AG10803 (cell line): ENCODE results near the gene ATG5.
A peak's percentile ranks its signal among the peaks of the same experiment; 100 is the strongest.
"Not testable (repeated sequence)": the region's sequence is repeated elsewhere in the genome, so short reads cannot be mapped to it uniquely, and the experiment has no call there.

Experiments used
- DNase-seq: peaks from one replicate; pipeline ENCODE4 v3.0.0; 2010; ENCODE audit warnings: low read depth
- H3K4me3 ChIP-seq: 2 replicates; pipeline ENCODE4 v1.5.1; 2011; ENCODE audit warnings: mild to moderate bottlenecking, low read length, control low read depth
- CTCF ChIP-seq: conservative IDR thresholded peaks from 2 replicates; pipeline ENCODE4 v1.5.1; 2011; ENCODE audit warnings: mild to moderate bottlenecking, low read length, control low read depth, inconsistent platforms

Gene ATG5

GRCh38 chr6:106159531-106159940 is 166.0 kb downstream of the ATG5 start:
- no peak for TF ChIP-seq CTCF
- H3K4me3 ChIP-seq, result no peak overlapping the region
- DNase-seq, result peak; percentile 97

GRCh38 chr6:106158816-106159215 is 166.7 kb downstream of the ATG5 start:
- no peak for TF ChIP-seq CTCF
- peak; percentile 72 for DNase-seq
- no peak overlapping the region for H3K4me3 ChIP-seq

GRCh38 chr6:106156863-106157262 is 168.7 kb downstream of the ATG5 start:
- no peak for TF ChIP-seq CTCF
- H3K4me3 ChIP-seq, result no peak overlapping the region
- DNase-seq, result no peak

- TF ChIP-seq CTCF, result no peak
- no peak for DNase-seq
- no peak overlapping the region for H3K4me3 ChIP-seq
Measured at GRCh38 chr6:106156413-106156812, 169.1 kb downstream of the ATG5 start.

- TF ChIP-seq CTCF, result peak; percentile 28; the same call in 1 of the 2 replicates
- peak; percentile 86 for DNase-seq
- H3K4me3 ChIP-seq, result peak overlapping the region; percentile 21; the same call in 1 of the 2 replicates
Measured at GRCh38 chr6:106155219-106155830, 170.2 kb downstream of the ATG5 start.

- no peak for DNase-seq
- no peak overlapping the region for H3K4me3 ChIP-seq
- no peak for TF ChIP-seq CTCF
Measured at GRCh38 chr6:106154326-106154725, 171.2 kb downstream of the ATG5 start.

- TF ChIP-seq CTCF, result no peak
Measured at GRCh38 chr6:106152952-106153351, 172.6 kb downstream of the ATG5 start.

GRCh38 chr6:106152476-106152875 is 173.1 kb downstream of the ATG5 start:
- not testable (repeated sequence) for DNase-seq

More at GRCh38 chr6:106152952-106153351, 172.6 kb downstream of the ATG5 start:
- no peak for DNase-seq
- H3K4me3 ChIP-seq, result no peak overlapping the region

More at GRCh38 chr6:106152476-106152875, 173.1 kb downstream of the ATG5 start:
- H3K4me3 ChIP-seq, result not testable (repeated sequence)
